Suprapubic skin (tissue), 4 donors: ENCODE data around the gene CNFN. TPM values are rescaled to one million over a fixed set of nuclear protein-coding genes. Genes with fewer than 3 reads are reported as not detected.
A peak's percentile ranks its signal among the peaks of the same experiment; 100 is the strongest.

ENCODE experiments used
- DNase-seq, 2 donors: peaks; one replicate each; pipeline ENCODE4 v3.0.0-alpha.2; 2019; ENCODE audit warnings: low spot score in 2 of 2
- H3K27ac ChIP-seq: fragments of 200-600 bp; sonication (generic); one replicate; pipeline ENCODE4 v1.5.1; 2019
- H3K27me3 ChIP-seq: fragments of 200-600 bp; sonication (generic); one replicate; pipeline ENCODE4 v1.5.1; 2019
- H3K36me3 ChIP-seq: fragments of 200-600 bp; sonication (generic); one replicate; pipeline ENCODE4 v1.5.1; 2019
- H3K4me1 ChIP-seq: fragments of 200-600 bp; sonication (generic); one replicate; pipeline ENCODE4 v1.5.1; 2019
- H3K4me3 ChIP-seq: fragments of 200-600 bp; sonication (generic); one replicate; pipeline ENCODE4 v1.5.1; 2019; ENCODE audit warnings: mild to moderate bottlenecking
- H3K9me3 ChIP-seq: fragments of 200-600 bp; sonication (generic); one replicate; pipeline ENCODE4 v1.5.1; 2019
- EP300 ChIP-seq: sonication (generic); formaldehyde crosslinking; IDR thresholded peaks from one replicate; pipeline ENCODE4 v1.6.1; 2017; ENCODE audit warnings: antibody characterized with exemption
- POLR2A ChIP-seq, 2 donors: fragments of 450-650 bp; IDR thresholded peaks; one replicate each; pipeline ENCODE4 v1.6.1; 2017; ENCODE audit warnings: antibody characterized with exemption in 2 of 2, mild to moderate bottlenecking in 2 of 2, moderate library complexity in 2 of 2
- POLR2AphosphoS5 ChIP-seq, 3 donors: sonication (generic); formaldehyde crosslinking; IDR thresholded peaks; one replicate each; pipeline ENCODE4 v1.6.1; 2017; ENCODE audit warnings: antibody characterized with exemption in 3 of 3
- WGBS: methylation state at CpG from one replicate; pipeline ENCODE4 v1.1.5; 2018; 5-methylcytosine and 5-hydroxymethylcytosine counted together
- total RNA-seq, 4 donors: library from RNA; depleted of rRNA; stranded (reverse); fragments of >200 nt; gene quantifications; one replicate each; pipeline ENCODE4 v1.1.0, GENCODE V29; 2016
- TF ChIP-seq, protein P1 (sequence below), 2 donors: fragments of 200-600 bp in 1 of 2; fragments of 450-650 bp in 1 of 2; sonication (generic) in 1 of 2; IDR thresholded peaks; one replicate each; pipeline ENCODE4 v1.5.1; 2016 to 2019; ENCODE audit warnings: antibody characterized with exemption in 2 of 2, mild to moderate bottlenecking in 1 of 2, moderate library complexity in 1 of 2

CNFN gene
- total RNA-seq, 4 donors from 2014 or later, result 52.9 to 364 (median 353) TPM

DNA sequence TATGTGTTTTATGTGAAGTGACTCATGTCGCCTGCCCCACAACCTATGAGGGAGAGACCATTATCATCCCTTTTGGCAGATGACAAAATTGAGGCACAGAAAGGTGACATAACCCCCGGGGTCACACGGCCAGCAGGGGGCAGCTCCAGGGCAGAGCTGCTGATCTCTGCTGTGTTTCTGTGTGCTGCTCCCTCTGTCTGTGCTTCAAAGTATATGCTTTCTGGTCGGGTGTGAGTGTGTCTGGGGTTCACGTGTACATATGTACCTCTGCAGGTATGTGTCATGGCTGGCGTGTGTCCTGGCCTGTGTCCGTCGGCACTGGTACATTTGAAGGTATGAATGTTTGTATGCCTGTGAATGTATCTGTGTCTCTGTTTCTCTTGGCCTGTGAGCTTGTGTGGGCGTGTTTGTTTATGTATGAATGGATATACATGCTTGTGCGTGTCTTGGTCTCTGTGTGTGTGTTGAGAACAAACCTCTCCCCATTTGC lies 30.0 kb upstream of the CNFN start:
- peak overlapping the region; percentile 33 for H3K27ac ChIP-seq
- no peak for DNase-seq
- H3K27me3 ChIP-seq, result peaks cover 13% of the 10 kb centered on the region
- WGBS, result 44% methylated on average over 9 of the region's 10 CpGs
- TF ChIP-seq, protein P1, sequence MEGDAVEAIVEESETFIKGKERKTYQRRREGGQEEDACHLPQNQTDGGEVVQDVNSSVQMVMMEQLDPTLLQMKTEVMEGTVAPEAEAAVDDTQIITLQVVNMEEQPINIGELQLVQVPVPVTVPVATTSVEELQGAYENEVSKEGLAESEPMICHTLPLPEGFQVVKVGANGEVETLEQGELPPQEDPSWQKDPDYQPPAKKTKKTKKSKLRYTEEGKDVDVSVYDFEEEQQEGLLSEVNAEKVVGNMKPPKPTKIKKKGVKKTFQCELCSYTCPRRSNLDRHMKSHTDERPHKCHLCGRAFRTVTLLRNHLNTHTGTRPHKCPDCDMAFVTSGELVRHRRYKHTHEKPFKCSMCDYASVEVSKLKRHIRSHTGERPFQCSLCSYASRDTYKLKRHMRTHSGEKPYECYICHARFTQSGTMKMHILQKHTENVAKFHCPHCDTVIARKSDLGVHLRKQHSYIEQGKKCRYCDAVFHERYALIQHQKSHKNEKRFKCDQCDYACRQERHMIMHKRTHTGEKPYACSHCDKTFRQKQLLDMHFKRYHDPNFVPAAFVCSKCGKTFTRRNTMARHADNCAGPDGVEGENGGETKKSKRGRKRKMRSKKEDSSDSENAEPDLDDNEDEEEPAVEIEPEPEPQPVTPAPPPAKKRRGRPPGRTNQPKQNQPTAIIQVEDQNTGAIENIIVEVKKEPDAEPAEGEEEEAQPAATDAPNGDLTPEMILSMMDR (IDR thresholded peaks at IDR 0.05), result peak; percentile 51 to 57
- TF ChIP-seq EP300, result no peak
- H3K4me3 ChIP-seq, result no peak overlapping the region
- H3K36me3 ChIP-seq, result no peaks in the 10 kb centered on the region
- no peaks in the 10 kb centered on the region for H3K9me3 ChIP-seq
- peaks cover 53% of the 10 kb centered on the region for H3K4me1 ChIP-seq

DNA sequence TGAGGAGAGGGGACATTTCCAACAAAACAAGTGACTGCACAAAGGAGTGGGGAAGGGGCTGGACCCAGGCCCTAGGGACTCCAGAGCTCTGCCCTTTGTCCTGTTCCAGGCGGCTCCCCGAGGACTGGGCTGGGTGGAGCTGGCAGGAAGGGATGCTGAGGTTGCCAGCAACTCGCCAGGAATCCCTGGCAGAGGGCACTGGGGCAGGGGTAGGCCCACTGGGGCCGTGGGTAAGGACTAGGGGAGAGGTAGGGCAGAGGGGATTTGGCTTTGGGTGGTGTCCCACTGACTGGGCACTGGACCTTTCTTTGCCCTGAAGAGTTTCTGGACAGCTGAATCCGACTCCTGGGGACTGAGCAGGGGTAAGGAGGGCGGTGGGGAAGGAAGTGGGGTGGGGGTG lies 29.2 kb upstream of the CNFN start:
- peaks cover 51% of the 10 kb centered on the region for H3K4me1 ChIP-seq
- 38% methylated on average over 6 of the region's 6 CpGs for WGBS
- H3K36me3 ChIP-seq, result no peaks in the 10 kb centered on the region
- TF ChIP-seq POLR2AphosphoS5 (IDR thresholded peaks at IDR 0.05), result no peak
- TF ChIP-seq, protein P1 (IDR thresholded peaks at IDR 0.05), result no peak
- no peak for TF ChIP-seq POLR2A (IDR thresholded peaks at IDR 0.05)
- no peak for TF ChIP-seq EP300
- peaks cover 5% of the 10 kb centered on the region for H3K27me3 ChIP-seq
- H3K27ac ChIP-seq, result no peak overlapping the region
- no peaks in the 10 kb centered on the region for H3K9me3 ChIP-seq
- no peak for DNase-seq
- H3K4me3 ChIP-seq, result no peak overlapping the region

DNA sequence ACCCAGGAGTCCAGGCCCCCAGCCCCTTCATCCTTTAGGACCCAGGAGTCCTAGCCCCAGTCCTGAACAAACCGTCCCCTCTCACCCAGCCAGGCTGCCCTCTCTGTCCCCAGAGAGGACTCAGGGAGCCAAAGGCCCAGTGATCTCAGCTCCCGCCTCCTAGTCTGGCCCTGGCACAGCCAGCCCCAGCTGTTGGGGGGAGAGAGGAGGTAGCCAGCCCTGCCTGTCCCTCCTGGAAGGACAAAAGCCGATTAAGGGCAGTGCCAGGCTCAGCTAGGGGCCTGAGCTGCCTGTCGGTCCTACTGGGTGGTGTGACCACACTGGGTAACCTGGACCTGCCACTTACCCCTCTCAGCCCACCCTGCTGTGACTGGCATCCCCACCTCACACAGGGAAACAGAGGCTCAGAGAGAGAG lies 22.6 kb upstream of the CNFN start:
- H3K27ac ChIP-seq, result no peak overlapping the region
- 73% methylated on average over 4 of the region's 4 CpGs for WGBS

DNA sequence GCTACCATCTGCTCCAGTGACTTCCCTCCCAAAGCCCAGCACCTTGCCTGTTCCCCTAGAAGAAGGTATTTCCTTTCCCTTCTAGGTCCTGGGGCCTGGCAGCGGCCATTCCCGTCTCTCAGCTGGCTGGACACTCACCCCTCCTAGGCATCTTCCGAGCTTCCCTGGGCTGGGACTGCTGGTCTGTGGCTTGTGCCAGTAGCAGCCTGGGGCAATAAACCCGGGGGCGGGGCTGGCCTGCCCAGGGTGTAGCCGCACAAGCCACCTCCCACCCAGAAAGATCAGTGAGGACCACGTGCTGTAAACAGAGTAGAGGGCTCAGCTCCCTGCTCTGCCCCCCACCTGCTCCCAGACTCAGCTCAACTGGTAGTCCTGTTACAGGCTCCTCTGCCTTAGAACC lies 22.1 kb upstream of the CNFN start:
- Histone ChIP-seq H3K27me3 (no peaks in the 10 kb centered on the region), H3K36me3 (peaks cover 10% of the 10 kb centered on the region), H3K4me1 (peaks cover 4% of the 10 kb centered on the region), H3K9me3 (no peaks in the 10 kb centered on the region), H3K27ac (no peak overlapping the region), H3K4me3 (no peak overlapping the region)
- DNase-seq, result no peak
- TF ChIP-seq POLR2AphosphoS5 (IDR thresholded peaks at IDR 0.05) (no peak), POLR2A (IDR thresholded peaks at IDR 0.05) (no peak), EP300 (no peak)
- TF ChIP-seq, protein P1 (IDR thresholded peaks at IDR 0.05), result no peak
- 46% methylated on average over 3 of the region's 7 CpGs for WGBS

More for the DNA sequence above, 22.6 kb upstream of the CNFN start:
- no peak for TF ChIP-seq EP300
- no peak for DNase-seq
- peaks cover 10% of the 10 kb centered on the region for H3K36me3 ChIP-seq
- peaks cover 4% of the 10 kb centered on the region for H3K4me1 ChIP-seq
- H3K9me3 ChIP-seq, result no peaks in the 10 kb centered on the region
- no peak overlapping the region for H3K4me3 ChIP-seq
- H3K27me3 ChIP-seq, result no peaks in the 10 kb centered on the region

DNA sequence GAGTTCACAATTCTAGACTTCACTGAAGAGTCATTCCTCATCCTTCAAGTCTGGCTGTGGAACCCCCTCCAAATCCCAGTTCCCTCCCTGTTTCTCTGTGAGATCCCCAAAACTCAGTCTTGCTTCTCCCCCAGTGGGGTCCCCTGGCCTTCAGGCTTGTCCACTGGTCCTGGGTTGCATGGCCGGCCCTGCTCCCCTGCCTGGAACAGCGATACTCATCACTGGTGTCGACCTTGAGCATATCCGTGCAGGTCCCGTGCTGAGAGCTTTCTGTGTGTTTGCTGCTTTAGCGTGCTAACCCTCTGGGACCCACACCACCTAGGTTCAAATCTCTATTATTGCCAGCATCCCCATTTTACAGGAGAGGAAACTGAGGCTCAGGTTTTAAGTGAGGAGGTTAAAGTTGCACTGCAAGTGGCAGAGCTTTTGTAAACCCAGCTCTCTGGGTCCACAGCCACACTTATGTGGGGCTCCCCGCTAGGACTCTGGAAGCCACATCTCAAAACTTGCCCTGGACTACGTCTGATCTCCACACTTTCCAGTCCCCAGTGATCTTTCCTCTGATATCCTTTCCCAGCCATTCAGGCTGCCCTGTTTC lies 21.6 kb upstream of the CNFN start:
- no peak overlapping the region for H3K27ac ChIP-seq
- H3K36me3 ChIP-seq, result peaks cover 10% of the 10 kb centered on the region
- DNase-seq, result no peak
- H3K9me3 ChIP-seq, result no peaks in the 10 kb centered on the region
- peaks cover 4% of the 10 kb centered on the region for H3K4me1 ChIP-seq
- H3K27me3 ChIP-seq, result no peaks in the 10 kb centered on the region
- no peak overlapping the region for H3K4me3 ChIP-seq
- TF ChIP-seq EP300, result no peak
- TF ChIP-seq, protein P1 (IDR thresholded peaks at IDR 0.05), result no peak
- TF ChIP-seq POLR2AphosphoS5 (IDR thresholded peaks at IDR 0.05), result no peak
- no peak for TF ChIP-seq POLR2A (IDR thresholded peaks at IDR 0.05)
- 97% methylated on average over 8 of the region's 8 CpGs for WGBS

DNA sequence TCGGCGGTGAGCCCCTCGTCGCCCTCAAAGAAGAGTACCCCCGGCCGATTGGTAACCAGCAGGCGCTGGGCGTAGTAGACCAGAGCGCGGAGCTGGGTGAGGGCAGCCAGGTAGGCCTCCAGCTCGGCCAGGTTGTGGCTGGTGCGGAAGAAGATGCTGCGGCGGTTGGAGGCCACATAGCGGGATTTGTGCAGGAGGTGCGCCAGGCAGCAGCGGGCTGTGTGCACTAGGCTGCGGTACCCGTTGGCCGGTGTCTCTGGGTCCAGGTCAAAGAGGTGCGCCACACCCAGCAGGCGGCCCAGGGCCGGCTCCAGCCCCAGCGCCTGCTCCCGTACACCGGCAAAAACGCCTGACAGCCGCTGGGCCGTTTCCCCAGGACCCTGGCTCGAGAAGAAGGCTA lies 20.3 kb upstream of the CNFN start:
- Histone ChIP-seq H3K4me1 (peaks cover 4% of the 10 kb centered on the region), H3K4me3 (no peak overlapping the region), H3K36me3 (peaks cover 10% of the 10 kb centered on the region), H3K27ac (no peak overlapping the region), H3K9me3 (no peaks in the 10 kb centered on the region), H3K27me3 (no peaks in the 10 kb centered on the region)
- TF ChIP-seq, protein P1 (IDR thresholded peaks at IDR 0.05), result no peak
- TF ChIP-seq POLR2A (IDR thresholded peaks at IDR 0.05) (no peak), POLR2AphosphoS5 (IDR thresholded peaks at IDR 0.05) (no peak), EP300 (no peak)
- WGBS, result 91% methylated on average over 12 of the region's 30 CpGs
- DNase-seq, result no peak
